ENCODE data around the gene PRL.

PRL gene

GRCh38 chr6:22294301-22294700 is 2.5 kb downstream of the PRL start:
- no peak for DNase-seq (ENCODE audit: low read depth)

GRCh38 chr6:22290045-22290444 is 6.8 kb downstream of the PRL start:
- no peak for DNase-seq (ENCODE audit: low read depth)

GRCh38 chr6:22288721-22289120 is 8.1 kb downstream of the PRL start:
- no peak for DNase-seq (ENCODE audit: low read depth)

- no peak for DNase-seq (ENCODE audit: low read depth)
Observed at GRCh38 chr6:22284666-22285065, 12.2 kb downstream of the PRL start.

GRCh38 chr6:22281341-22282085 is 15.3 kb downstream of the PRL start:
- DNase-seq (ENCODE audit: low read depth): no peak

- no peak for DNase-seq (ENCODE audit: low read depth)
Observed at GRCh38 chr6:22279427-22279826, 17.4 kb downstream of the PRL start.

- no peak for DNase-seq (ENCODE audit: low read depth)
Observed at GRCh38 chr6:22271081-22271480, 25.8 kb downstream of the PRL start.

GRCh38 chr6:22263748-22264147 is 33.1 kb downstream of the PRL start:
- no peak for DNase-seq (ENCODE audit: low read depth)

GRCh38 chr6:22254886-22255285 is 42.0 kb downstream of the PRL start:
- no peak for DNase-seq (ENCODE audit: low read depth)

- no peak for DNase-seq (ENCODE audit: low read depth)
Observed at GRCh38 chr6:22253955-22254655, 42.7 kb downstream of the PRL start.

- DNase-seq (ENCODE audit: low read depth): peak; percentile 15
Observed at GRCh38 chr6:22251348-22251747, 45.5 kb downstream of the PRL start.

GRCh38 chr6:22250486-22250885 is 46.4 kb downstream of the PRL start:
- no peak for DNase-seq (ENCODE audit: low read depth)

GRCh38 chr6:22249711-22250350 is 47.0 kb downstream of the PRL start:
- DNase-seq (ENCODE audit: low read depth): no peak

GRCh38 chr6:22248513-22249308 is 48.1 kb downstream of the PRL start:
- DNase-seq (ENCODE audit: low read depth): no peak

- no peak for DNase-seq (ENCODE audit: low read depth)
Observed at GRCh38 chr6:22247916-22248482, 48.8 kb downstream of the PRL start.

GRCh38 chr6:22240025-22240424 is 56.8 kb downstream of the PRL start:
- no peak for DNase-seq (ENCODE audit: low read depth)

GRCh38 chr6:22239261-22239921 is 57.4 kb downstream of the PRL start:
- DNase-seq (ENCODE audit: low read depth): no peak

GRCh38 chr6:22238861-22239260 is 58.0 kb downstream of the PRL start:
- DNase-seq (ENCODE audit: low read depth): no peak

GRCh38 chr6:22237526-22237925 is 59.3 kb downstream of the PRL start:
- no peak for DNase-seq (ENCODE audit: low read depth)
